Activated CD8-positive, alpha-beta memory T cell treated with anti-CD3 and anti-CD28 coated beads, Interleukin-2, amount 50 U/mL, for 24 hours (primary cell): Measurements from ENCODE around the gene ABHD12B.
"Not testable (repeated sequence)": the region's sequence is repeated elsewhere in the genome, so short reads cannot be mapped to it uniquely, and the experiment has no call there.

Source experiments
- DNase-seq: peaks from one replicate; pipeline ENCODE4 v3.0.0-alpha.2; 2020; ENCODE audit errors: extremely low read depth

The ABHD12B gene

GRCh38 chr14:50892255-50892654 lies 20.4 kb downstream of the ABHD12B start:
- no peak for DNase-seq

GRCh38 chr14:50896421-50896820 lies 24.6 kb downstream of the ABHD12B start:
- not testable (repeated sequence) for DNase-seq

- DNase-seq = not testable (repeated sequence)
Observed at GRCh38 chr14:50897005-50897404, 25.2 kb downstream of the ABHD12B start.

- DNase-seq = no peak
Observed at GRCh38 chr14:50897658-50898175, 25.9 kb downstream of the ABHD12B start.

- no peak for DNase-seq
Observed at GRCh38 chr14:50901361-50901760, 29.5 kb downstream of the ABHD12B start.

GRCh38 chr14:50904719-50905118 lies 32.9 kb downstream of the ABHD12B start:
- no peak for DNase-seq

GRCh38 chr14:50906326-50907065 lies 34.6 kb downstream of the ABHD12B start:
- DNase-seq = no peak

- DNase-seq = no peak
Observed at GRCh38 chr14:50910495-50911420, 38.9 kb downstream of the ABHD12B start.

GRCh38 chr14:50917449-50917848 lies 45.6 kb downstream of the ABHD12B start:
- DNase-seq = no peak

GRCh38 chr14:50919524-50919923 lies 47.7 kb downstream of the ABHD12B start:
- DNase-seq = not testable (repeated sequence)

GRCh38 chr14:50920482-50921230 lies 48.8 kb downstream of the ABHD12B start:
- no peak for DNase-seq

GRCh38 chr14:50922803-50923202 lies 51.0 kb downstream of the ABHD12B start:
- no peak for DNase-seq

GRCh38 chr14:50924236-50924635 lies 52.4 kb downstream of the ABHD12B start:
- DNase-seq = no peak

- no peak for DNase-seq
Observed at GRCh38 chr14:50924843-50925242, 53.0 kb downstream of the ABHD12B start.

GRCh38 chr14:50926851-50927386 lies 55.1 kb downstream of the ABHD12B start:
- DNase-seq = no peak

GRCh38 chr14:50928002-50928635 lies 56.3 kb downstream of the ABHD12B start:
- DNase-seq = no peak

GRCh38 chr14:50929506-50929905 lies 57.7 kb downstream of the ABHD12B start:
- DNase-seq = no peak

- no peak for DNase-seq
Observed at GRCh38 chr14:50931559-50931958, 59.7 kb downstream of the ABHD12B start.

GRCh38 chr14:50932156-50932555 lies 60.3 kb downstream of the ABHD12B start:
- DNase-seq = no peak

- no peak for DNase-seq
Observed at GRCh38 chr14:50932592-50933495, 61.0 kb downstream of the ABHD12B start.
